ENCODE data around the gene GNS. TPM values are rescaled to one million over a fixed set of nuclear protein-coding genes. Genes with fewer than 3 reads are reported as not detected.
A peak's percentile ranks its signal among the peaks of the same experiment; 100 is the strongest.

The GNS gene
- total RNA-seq, 1 experiment from 2014 or later = 139 TPM

- no peak for DNase-seq (ENCODE audit: low spot score)
These were observed 22.4 kb downstream of the GNS start for GRCh38 chr12:64736771-64737170.

- DNase-seq (ENCODE audit: low spot score) = no peak
These were observed 23.8 kb downstream of the GNS start for GRCh38 chr12:64735442-64735841.

- peak; percentile 83 for DNase-seq (ENCODE audit: low spot score)
These were observed 25.3 kb downstream of the GNS start for GRCh38 chr12:64733857-64734256.

- DNase-seq (ENCODE audit: low spot score) = no peak
These were observed 27.5 kb downstream of the GNS start for GRCh38 chr12:64731683-64732082.

GRCh38 chr12:64730588-64730969 lies 28.6 kb downstream of the GNS start:
- DNase-seq (ENCODE audit: low spot score) = no peak

- no peak for DNase-seq (ENCODE audit: low spot score)
These were observed 29.2 kb downstream of the GNS start for GRCh38 chr12:64729909-64730587.

- no peak for DNase-seq (ENCODE audit: low spot score)
These were observed 34.9 kb downstream of the GNS start for GRCh38 chr12:64724201-64724745.

- DNase-seq (ENCODE audit: low spot score) = no peak
These were observed 35.6 kb downstream of the GNS start for GRCh38 chr12:64723630-64724029.

GRCh38 chr12:64722835-64723234 lies 36.4 kb downstream of the GNS start:
- no peak for DNase-seq (ENCODE audit: low spot score)

- DNase-seq (ENCODE audit: low spot score) = no peak
These were observed 38.3 kb downstream of the GNS start for GRCh38 chr12:64720884-64721283.

- DNase-seq (ENCODE audit: low spot score) = no peak
These were observed 40.6 kb downstream of the GNS start for GRCh38 chr12:64718649-64719048.

- no peak for DNase-seq (ENCODE audit: low spot score)
These were observed 42.3 kb downstream of the GNS start for GRCh38 chr12:64716839-64717455.

- no peak for DNase-seq (ENCODE audit: low spot score)
These were observed 42.8 kb downstream of the GNS start for GRCh38 chr12:64716371-64716770.

- DNase-seq (ENCODE audit: low spot score) = no peak
These were observed 44.6 kb downstream of the GNS start for GRCh38 chr12:64714551-64714968.

GRCh38 chr12:64713376-64713775 lies 45.8 kb downstream of the GNS start:
- DNase-seq (ENCODE audit: low spot score) = no peak

GRCh38 chr12:64709429-64709828 lies 49.8 kb downstream of the GNS start:
- DNase-seq (ENCODE audit: low spot score) = no peak

GRCh38 chr12:64707926-64708325 lies 51.3 kb downstream of the GNS start:
- no peak for DNase-seq (ENCODE audit: low spot score)

- no peak for DNase-seq (ENCODE audit: low spot score)
These were observed 51.8 kb downstream of the GNS start for GRCh38 chr12:64707362-64707761.

GRCh38 chr12:64706857-64707256 lies 52.3 kb downstream of the GNS start:
- DNase-seq (ENCODE audit: low spot score) = no peak

- DNase-seq (ENCODE audit: low spot score) = no peak
These were observed 52.9 kb downstream of the GNS start for GRCh38 chr12:64706306-64706705.

GRCh38 chr12:64701283-64701682 lies 57.9 kb downstream of the GNS start:
- DNase-seq (ENCODE audit: low spot score) = no peak

GRCh38 chr12:64700532-64700931 lies 58.7 kb downstream of the GNS start:
- no peak for DNase-seq (ENCODE audit: low spot score)

GRCh38 chr12:64699504-64700115 lies 59.6 kb downstream of the GNS start:
- DNase-seq (ENCODE audit: low spot score) = no peak

Data from A172 (cell line).